Naive thymus-derived CD4-positive, alpha-beta T cell (primary cell): ENCODE results near the gene ZBTB32. TPM values are rescaled to one million over a fixed set of nuclear protein-coding genes. Genes with fewer than 3 reads are reported as not detected.
A peak's percentile ranks its signal among the peaks of the same experiment; 100 is the strongest.

Experiments
- ATAC-seq: fragments of 150-1000 bp; cut with Tn5 transposase; 2 replicates; pipeline ENCODE4 v1.10.0; 2021; ENCODE audit warnings: mild to moderate bottlenecking, moderate library complexity
- CTCF ChIA-PET: fragments of 350-600 bp; sonication (Branson Sonifier 250); formaldehyde crosslinking; loops from one replicate; lab custom pipeline; 2021; ENCODE audit warnings: antibody characterized with exemption; lab: Charles Lee
- POLR2A ChIA-PET: fragments of 350-600 bp; sonication (Branson Sonifier 250); formaldehyde crosslinking; loops from one replicate; lab custom pipeline; 2021; ENCODE audit warnings: antibody characterized with exemption, inconsistent platforms; lab: Charles Lee
- DNase-seq, 9 donors: peaks; one replicate each; pipeline versions ENCODE4 v3.0.0 to v3.0.0-alpha.2; 2020 to 2022; ENCODE audit warnings: mixed read lengths in 1 of 9
- H3K27ac ChIP-seq: one replicate; pipeline ENCODE4 v1.7.0; 2013; ENCODE audit warnings: mild to moderate bottlenecking, low read depth, low read length, moderate library complexity
- H3K27me3 ChIP-seq, 2 donors: one replicate each; pipeline ENCODE4 v1.7.0; 2013; ENCODE audit warnings: low read length in 2 of 2, mild to moderate bottlenecking in 2 of 2, moderate library complexity in 2 of 2; ENCODE audit not compliant: control insufficient read depth in 2 of 2, insufficient read depth in 2 of 2
- H3K36me3 ChIP-seq, 3 experiments: 1 replicate in 2 of 3; 2 replicates in 1 of 3; pipeline ENCODE4 v1.7.0; 2013; ENCODE audit warnings: low read length in 3 of 3, mild to moderate bottlenecking in 3 of 3, moderate library complexity in 1 of 3; ENCODE audit not compliant: insufficient read depth in 3 of 3, control insufficient read depth in 2 of 3
- H3K4me1 ChIP-seq, 2 donors: one replicate each; pipeline ENCODE4 v1.7.0; 2013; ENCODE audit warnings: low read length in 2 of 2, mild to moderate bottlenecking in 2 of 2, moderate library complexity in 1 of 2; ENCODE audit not compliant: control insufficient read depth in 2 of 2, insufficient read depth in 2 of 2
- H3K4me3 ChIP-seq: 2 replicates; pipeline ENCODE4 v1.7.0; 2013; ENCODE audit warnings: mild to moderate bottlenecking, low read length
- H3K9me3 ChIP-seq, 3 experiments: 1 replicate in 2 of 3; 2 replicates in 1 of 3; pipeline ENCODE4 v1.7.0; 2013; ENCODE audit warnings: low read length in 3 of 3; ENCODE audit not compliant: control insufficient read depth in 2 of 3
- H3K27ac Mint-ChIP-seq, 9 donors: one replicate each; pipeline ENCODE4 v1.8.0; 2020 to 2022; ENCODE audit warnings: mixed read lengths in 9 of 9, mild to moderate bottlenecking in 8 of 9, moderate library complexity in 5 of 9, inconsistent platforms in 2 of 9
- H3K27me3 Mint-ChIP-seq, 5 donors: one replicate each; pipeline ENCODE4 v1.8.0; 2021 to 2022; ENCODE audit warnings: mixed read lengths in 5 of 5, mild to moderate bottlenecking in 1 of 5
- H3K36me3 Mint-ChIP-seq, 5 donors: one replicate each; pipeline ENCODE4 v1.8.0; 2020 to 2022; ENCODE audit warnings: mixed read lengths in 5 of 5, mild to moderate bottlenecking in 3 of 5, inconsistent platforms in 1 of 5
- H3K4me1 Mint-ChIP-seq, 7 donors: one replicate each; pipeline ENCODE4 v1.8.0; 2020 to 2022; ENCODE audit warnings: mixed read lengths in 7 of 7, mild to moderate bottlenecking in 3 of 7, inconsistent platforms in 1 of 7
- H3K4me3 Mint-ChIP-seq, 10 donors: one replicate each; pipeline ENCODE4 v1.8.0; 2020 to 2022; ENCODE audit warnings: mild to moderate bottlenecking in 10 of 10, mixed read lengths in 10 of 10, moderate library complexity in 6 of 10, inconsistent platforms in 2 of 10
- H3K9me3 Mint-ChIP-seq, 11 donors: one replicate each; pipeline ENCODE4 v1.8.0; 2020 to 2022; ENCODE audit warnings: mixed read lengths in 11 of 11, mild to moderate bottlenecking in 4 of 11, inconsistent platforms in 1 of 11, moderate library complexity in 1 of 11
- intact Hi-C, 2 donors: fragments of 100-400 bp; cut with micrococcal nuclease; formaldehyde crosslinking; loops; one replicate each; pipeline ENCODE4 v1.15.1; 2023
- polyA plus RNA-seq, 2 donors: library from polyadenylated mRNA; unstranded; fragments of 300-500 nt; fragmentation: Illumina TruSeq; gene quantifications; one replicate each; pipeline ENCODE4 v1.2.3, GENCODE V29; 2021
- total RNA-seq, 6 experiments: library from RNA in 5 of 6; stranded (reverse) in 5 of 6; gene quantifications; 1 replicate in 5 of 6; 2 replicates in 1 of 6; pipeline ENCODE4 v1.2.3 and lab custom pipeline; 2021 to 2026

Gene ZBTB32
- total and polyA plus RNA-seq, 7 experiments from 2014 or later: 0.35 to 41.6 (median 1.0) TPM; not detected in 3

GRCh38 chr19:35702223-35703012 is 1.9 kb upstream of the ZBTB32 start:
- peak overlapping the region; percentile 85 for H3K4me3 ChIP-seq
- DNase-seq (peak; percentile 66 to 96 (median 90)), ATAC-seq (peak; percentile 100)
- Mint-ChIP-seq H3K4me3 (peak overlapping the region; percentile 88 to 100 (median 96)), H3K36me3 (peaks cover 0 to 2% (median 0%) of the 10 kb centered on the region in 5 donors), H3K27ac (peak overlapping the region; percentile 79 to 98 (median 93)), H3K27me3 (peaks cover 0 to 4% (median 0%) of the 10 kb centered on the region in 5 donors), H3K9me3 (peaks cover 0 to 3% (median 0%) of the 10 kb centered on the region in 11 donors), H3K4me1 (peaks cover 5 to 22% (median 6%) of the 10 kb centered on the region in 7 donors)
- no peaks in the 10 kb centered on the region for H3K36me3 ChIP-seq
- no peaks in the 10 kb centered on the region for H3K27me3 ChIP-seq
- ChIA-PET CTCF (interaction anchor here (0.6 to 2.6 kb wide), 8 partner anchors 8 to 191 kb away, joined by 3 to 11 read pairs (median 4); no protein-coding TSS in a partner anchor), POLR2A (interaction anchor here (0.6 to 2.4 kb wide), 18 partner anchors 10 to 1506 kb away, joined by 3 to 20 read pairs (median 4); partner anchors contain the start of genes COX6B1, HAUS5, IGFLR1 and KMT2B)
- intact Hi-C loops: loop anchor here (1.0 to 5.0 kb wide), 13 partner anchors 9 to 352 kb away; partner anchors contain the start of genes COX6B1 (in 2 of the 2), THAP8 (in 2 of the 2), WDR62 (in 2 of the 2) and NFKBID (in 1 of the 2)
- H3K27ac ChIP-seq: peak overlapping the region; percentile 66
- H3K9me3 ChIP-seq: no peaks in the 10 kb centered on the region
- H3K4me1 ChIP-seq: no peaks in the 10 kb centered on the region

GRCh38 chr19:35703343-35703742 is 1.0 kb upstream of the ZBTB32 start:
- peaks cover 0 to 2% (median 0%) of the 10 kb centered on the region in 5 donors for H3K36me3 Mint-ChIP-seq
- H3K27me3 Mint-ChIP-seq: peaks cover 0 to 4% (median 0%) of the 10 kb centered on the region in 5 donors
- peaks cover 0 to 3% (median 0%) of the 10 kb centered on the region in 11 donors for H3K9me3 Mint-ChIP-seq
- peaks cover 5 to 19% (median 6%) of the 10 kb centered on the region in 7 donors for H3K4me1 Mint-ChIP-seq
- ChIA-PET POLR2A (interaction anchor here (0.6 to 2.4 kb wide), 6 partner anchors 9 to 1505 kb away, joined by 3 to 20 read pairs (median 10); partner anchors contain the start of genes IGFLR1, KMT2B, PSENEN and U2AF1L4), CTCF (interaction anchor here (1.0 to 2.6 kb wide), 2 partner anchors 9 to 11 kb away, joined by 5 to 11 read pairs; no protein-coding TSS in a partner anchor)
- DNase-seq: no peak
- H3K27ac ChIP-seq: no peak overlapping the region
- H3K36me3 ChIP-seq: no peaks in the 10 kb centered on the region
- no peaks in the 10 kb centered on the region for H3K9me3 ChIP-seq
- H3K4me1 ChIP-seq: no peaks in the 10 kb centered on the region
- no peak for ATAC-seq
- no peak overlapping the region for H3K27ac Mint-ChIP-seq
- no peaks in the 10 kb centered on the region for H3K27me3 ChIP-seq
- intact Hi-C loops: loop anchor here (2.0 to 5.0 kb wide), 3 partner anchors 56 to 351 kb away; partner anchors contain the start of genes THAP8 (in 2 of the 2), WDR62 (in 2 of the 2) and COX6B1 (in 1 of the 2)
- H3K4me3 Mint-ChIP-seq: peak overlapping the region in 4 of 10 donors; percentile 26 to 91 (median 64)
- H3K4me3 ChIP-seq: no peak overlapping the region

GRCh38 chr19:35708391-35708790 is 4.0 kb downstream of the ZBTB32 start:
- no peak overlapping the region for H3K27ac ChIP-seq
- Mint-ChIP-seq H3K4me1 (peaks cover 13 to 35% (median 19%) of the 10 kb centered on the region in 7 donors), H3K36me3 (peaks cover 0 to 1% (median 0%) of the 10 kb centered on the region in 5 donors), H3K27ac (peak overlapping the region in 1 of 9 donors; percentile 9), H3K9me3 (no peaks in the 10 kb centered on the region), H3K27me3 (no peaks in the 10 kb centered on the region), H3K4me3 (no peak overlapping the region)
- H3K36me3 ChIP-seq: no peaks in the 10 kb centered on the region
- POLR2A ChIA-PET: interaction anchor here (1.1 kb wide), 2 partner anchors 13 to 36 kb away, joined by 3 read pairs; no protein-coding TSS in a partner anchor
- no peaks in the 10 kb centered on the region for H3K9me3 ChIP-seq
- H3K4me3 ChIP-seq: no peak overlapping the region
- no peak for DNase-seq
- H3K27me3 ChIP-seq: no peaks in the 10 kb centered on the region
- CTCF ChIA-PET: interaction anchor here (0.6 to 1.3 kb wide), 2 partner anchors 14 to 204 kb away, joined by 3 to 4 read pairs; no protein-coding TSS in a partner anchor
- intact Hi-C loops: no loop called here
- H3K4me1 ChIP-seq: peaks cover 10 to 28% of the 10 kb centered on the region in 2 donors
- ATAC-seq: no peak

GRCh38 chr19:35710784-35711723 is 6.7 kb downstream of the ZBTB32 start:
- no peaks in the 10 kb centered on the region for H3K27me3 ChIP-seq
- ChIA-PET CTCF (interaction anchor here (0.7 to 1.7 kb wide), 2 partner anchors 11 to 367 kb away, joined by 3 to 4 read pairs; no protein-coding TSS in a partner anchor), POLR2A (interaction anchor here (0.5 to 3.9 kb wide), 4 partner anchors 9 to 45 kb away, joined by 3 to 20 read pairs (median 4); partner anchors contain the start of gene HSPB6)
- peak overlapping the region in 3 of 9 donors; percentile 39 to 97 (median 66) for H3K27ac Mint-ChIP-seq
- H3K4me3 Mint-ChIP-seq: peak overlapping the region in 3 of 10 donors; percentile 13 to 79 (median 51)
- H3K9me3 Mint-ChIP-seq: no peaks in the 10 kb centered on the region
- peaks cover 24 to 50% of the 10 kb centered on the region in 2 donors for H3K4me1 ChIP-seq
- H3K27me3 Mint-ChIP-seq: no peaks in the 10 kb centered on the region
- no peak overlapping the region for H3K4me3 ChIP-seq
- H3K27ac ChIP-seq: no peak overlapping the region
- ATAC-seq: no peak
- no peaks in the 10 kb centered on the region for H3K36me3 ChIP-seq
- peaks cover 31 to 61% (median 42%) of the 10 kb centered on the region in 7 donors for H3K4me1 Mint-ChIP-seq
- peak in 1 of 9 donors; percentile 70 for DNase-seq
- peaks cover 0 to 5% (median 0%) of the 10 kb centered on the region in 5 donors for H3K36me3 Mint-ChIP-seq
- H3K9me3 ChIP-seq: no peaks in the 10 kb centered on the region
- intact Hi-C loops: loop anchor here in 1 of 2 donors (1.0 kb wide), 1 partner anchor 9 kb away; no protein-coding TSS in a partner anchor

- H3K9me3 ChIP-seq: no peaks in the 10 kb centered on the region
- peak overlapping the region in 9 of 10 donors; percentile 23 to 97 (median 60) for H3K4me3 Mint-ChIP-seq
- ATAC-seq (no peak), DNase-seq (peak in 2 of 9 donors; percentile 51 to 79)
- peak overlapping the region; percentile 4 to 97 (median 75) for H3K27ac Mint-ChIP-seq
- H3K4me1 ChIP-seq: peaks cover 27 to 55% of the 10 kb centered on the region in 2 donors
- H3K4me3 ChIP-seq: peak overlapping the region; percentile 23
- no peaks in the 10 kb centered on the region for H3K9me3 Mint-ChIP-seq
- no peaks in the 10 kb centered on the region for H3K27me3 ChIP-seq
- POLR2A ChIA-PET: interaction anchor here (0.7 to 3.9 kb wide), 5 partner anchors 11 to 30 kb away, joined by 3 to 20 read pairs (median 4); no protein-coding TSS in a partner anchor
- H3K27me3 Mint-ChIP-seq: no peaks in the 10 kb centered on the region
- H3K4me1 Mint-ChIP-seq: peaks cover 40 to 67% (median 50%) of the 10 kb centered on the region in 7 donors
- intact Hi-C loops: no loop called here
- peak overlapping the region; percentile 56 for H3K27ac ChIP-seq
- no peaks in the 10 kb centered on the region for H3K36me3 ChIP-seq
- H3K36me3 Mint-ChIP-seq: peaks cover 0 to 10% (median 0%) of the 10 kb centered on the region in 5 donors
- CTCF ChIA-PET: interaction anchor here (0.6 to 3.2 kb wide), 3 partner anchors 11 to 18 kb away, joined by 4 to 11 read pairs (median 4); no protein-coding TSS in a partner anchor
Measured at GRCh38 chr19:35712567-35713505, 8.5 kb downstream of the ZBTB32 start.
